Measurements from ENCODE around the gene CELA3A. TPM values are rescaled to one million over a fixed set of nuclear protein-coding genes. Genes with fewer than 3 reads are reported as not detected.

CELA3A gene
- total and polyA plus RNA-seq, 2 of the 13 experiments (the other 11 are each of a cell fraction or from before 2014, with no cell fraction given) = 0.09 TPM; not detected in 1

DNA sequence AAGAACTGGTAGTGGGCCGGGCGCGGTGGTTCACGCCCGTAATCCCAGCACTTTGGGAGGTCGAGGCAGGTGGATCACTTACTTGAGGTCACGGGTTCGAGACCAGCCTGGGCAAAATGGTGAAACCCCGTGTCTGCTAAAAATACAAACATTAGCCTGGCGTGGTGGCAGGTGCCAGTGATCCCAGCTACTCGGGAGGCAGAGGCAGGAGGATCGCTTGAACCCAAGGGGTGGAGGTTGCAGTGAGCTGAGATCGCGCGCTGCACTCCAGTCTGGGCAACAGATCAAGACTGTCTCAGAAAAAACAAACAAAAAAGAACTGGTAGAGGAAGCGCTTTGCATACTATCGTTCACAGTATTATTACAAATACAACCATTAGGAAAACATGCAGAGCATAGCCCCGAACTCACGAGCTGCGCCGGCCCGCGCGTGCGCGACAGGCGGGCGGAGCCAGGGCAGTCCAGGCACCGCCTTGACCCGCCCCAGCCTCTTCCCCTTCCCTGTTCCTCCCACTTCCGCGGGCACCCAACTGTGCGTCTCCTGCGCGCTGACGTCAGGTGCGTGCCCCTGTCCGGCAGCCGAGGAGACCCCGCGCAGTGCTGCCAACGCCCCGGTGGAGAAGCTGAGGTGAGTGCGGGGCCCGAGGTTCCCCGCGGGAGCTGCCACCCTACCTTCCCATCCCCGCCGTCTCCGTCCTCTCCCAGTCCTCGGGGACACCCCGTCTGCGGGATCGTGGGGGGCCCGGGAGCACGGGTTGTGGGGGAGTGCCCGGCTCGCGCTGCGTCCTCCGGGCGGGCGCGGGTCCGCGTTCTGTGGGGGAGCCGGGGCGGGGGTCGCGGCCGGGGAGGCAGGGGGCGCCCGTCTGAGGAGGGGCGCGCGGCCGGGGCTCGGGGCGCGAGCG, 50.9 kb downstream of the CELA3A start, which contains the start of gene CDC42 (continued):
- TF ChIP-seq, protein P1, sequence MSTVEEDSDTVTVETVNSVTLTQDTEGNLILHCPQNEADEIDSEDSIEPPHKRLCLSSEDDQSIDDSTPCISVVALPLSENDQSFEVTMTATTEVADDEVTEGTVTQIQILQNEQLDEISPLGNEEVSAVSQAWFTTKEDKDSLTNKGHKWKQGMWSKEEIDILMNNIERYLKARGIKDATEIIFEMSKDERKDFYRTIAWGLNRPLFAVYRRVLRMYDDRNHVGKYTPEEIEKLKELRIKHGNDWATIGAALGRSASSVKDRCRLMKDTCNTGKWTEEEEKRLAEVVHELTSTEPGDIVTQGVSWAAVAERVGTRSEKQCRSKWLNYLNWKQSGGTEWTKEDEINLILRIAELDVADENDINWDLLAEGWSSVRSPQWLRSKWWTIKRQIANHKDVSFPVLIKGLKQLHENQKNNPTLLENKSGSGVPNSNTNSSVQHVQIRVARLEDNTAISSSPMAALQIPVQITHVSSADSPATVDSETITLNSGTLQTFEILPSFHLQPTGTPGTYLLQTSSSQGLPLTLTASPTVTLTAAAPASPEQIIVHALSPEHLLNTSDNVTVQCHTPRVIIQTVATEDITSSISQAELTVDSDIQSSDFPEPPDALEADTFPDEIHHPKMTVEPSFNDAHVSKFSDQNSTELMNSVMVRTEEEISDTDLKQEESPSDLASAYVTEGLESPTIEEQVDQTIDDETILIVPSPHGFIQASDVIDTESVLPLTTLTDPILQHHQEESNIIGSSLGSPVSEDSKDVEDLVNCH (CRISPR knock-in tag; IDR thresholded peaks at IDR 0.05) = no peak
- no peak for TF ChIP-seq MEIS1 (CRISPR knock-in tag; IDR thresholded peaks at IDR 0.05; ENCODE audit: borderline replicate concordance)
- TF ChIP-seq MTA3 (CRISPR knock-in tag; IDR thresholded peaks at IDR 0.05) = no peak
- peak; percentile 50; the same call in 1 of the 2 replicates for TF ChIP-seq ZNF501 (CRISPR knock-in tag; IDR thresholded peaks at IDR 0.05)
- TF ChIP-seq ZNF589 (CRISPR knock-in tag; conservative IDR thresholded peaks at IDR 0.05) = peak; percentile 83
- no peak for TF ChIP-seq SATB2 (CRISPR knock-in tag; IDR thresholded peaks at IDR 0.05)
- peak; percentile 77 for TF ChIP-seq MED1 (CRISPR knock-in tag; IDR thresholded peaks at IDR 0.05)
- no peak for TF ChIP-seq U2AF1 (optimal IDR thresholded peaks at IDR 0.05; ENCODE audit: low read depth, low read length)
- TF ChIP-seq, protein P2, sequence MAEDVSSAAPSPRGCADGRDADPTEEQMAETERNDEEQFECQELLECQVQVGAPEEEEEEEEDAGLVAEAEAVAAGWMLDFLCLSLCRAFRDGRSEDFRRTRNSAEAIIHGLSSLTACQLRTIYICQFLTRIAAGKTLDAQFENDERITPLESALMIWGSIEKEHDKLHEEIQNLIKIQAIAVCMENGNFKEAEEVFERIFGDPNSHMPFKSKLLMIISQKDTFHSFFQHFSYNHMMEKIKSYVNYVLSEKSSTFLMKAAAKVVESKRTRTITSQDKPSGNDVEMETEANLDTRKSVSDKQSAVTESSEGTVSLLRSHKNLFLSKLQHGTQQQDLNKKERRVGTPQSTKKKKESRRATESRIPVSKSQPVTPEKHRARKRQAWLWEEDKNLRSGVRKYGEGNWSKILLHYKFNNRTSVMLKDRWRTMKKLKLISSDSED (CRISPR knock-in tag; IDR thresholded peaks at IDR 0.05) = no peak
- no peak for TF ChIP-seq ZNF253 (CRISPR knock-in tag; IDR thresholded peaks at IDR 0.05; ENCODE audit: borderline replicate concordance)
- 0 out of 2 replicates have a peak, but pooled peaks have one; percentile 69 for TF ChIP-seq ZNF260 (CRISPR knock-in tag; IDR thresholded peaks at IDR 0.05; ENCODE audit: borderline replicate concordance, low read depth)
- TF ChIP-seq, protein P3, sequence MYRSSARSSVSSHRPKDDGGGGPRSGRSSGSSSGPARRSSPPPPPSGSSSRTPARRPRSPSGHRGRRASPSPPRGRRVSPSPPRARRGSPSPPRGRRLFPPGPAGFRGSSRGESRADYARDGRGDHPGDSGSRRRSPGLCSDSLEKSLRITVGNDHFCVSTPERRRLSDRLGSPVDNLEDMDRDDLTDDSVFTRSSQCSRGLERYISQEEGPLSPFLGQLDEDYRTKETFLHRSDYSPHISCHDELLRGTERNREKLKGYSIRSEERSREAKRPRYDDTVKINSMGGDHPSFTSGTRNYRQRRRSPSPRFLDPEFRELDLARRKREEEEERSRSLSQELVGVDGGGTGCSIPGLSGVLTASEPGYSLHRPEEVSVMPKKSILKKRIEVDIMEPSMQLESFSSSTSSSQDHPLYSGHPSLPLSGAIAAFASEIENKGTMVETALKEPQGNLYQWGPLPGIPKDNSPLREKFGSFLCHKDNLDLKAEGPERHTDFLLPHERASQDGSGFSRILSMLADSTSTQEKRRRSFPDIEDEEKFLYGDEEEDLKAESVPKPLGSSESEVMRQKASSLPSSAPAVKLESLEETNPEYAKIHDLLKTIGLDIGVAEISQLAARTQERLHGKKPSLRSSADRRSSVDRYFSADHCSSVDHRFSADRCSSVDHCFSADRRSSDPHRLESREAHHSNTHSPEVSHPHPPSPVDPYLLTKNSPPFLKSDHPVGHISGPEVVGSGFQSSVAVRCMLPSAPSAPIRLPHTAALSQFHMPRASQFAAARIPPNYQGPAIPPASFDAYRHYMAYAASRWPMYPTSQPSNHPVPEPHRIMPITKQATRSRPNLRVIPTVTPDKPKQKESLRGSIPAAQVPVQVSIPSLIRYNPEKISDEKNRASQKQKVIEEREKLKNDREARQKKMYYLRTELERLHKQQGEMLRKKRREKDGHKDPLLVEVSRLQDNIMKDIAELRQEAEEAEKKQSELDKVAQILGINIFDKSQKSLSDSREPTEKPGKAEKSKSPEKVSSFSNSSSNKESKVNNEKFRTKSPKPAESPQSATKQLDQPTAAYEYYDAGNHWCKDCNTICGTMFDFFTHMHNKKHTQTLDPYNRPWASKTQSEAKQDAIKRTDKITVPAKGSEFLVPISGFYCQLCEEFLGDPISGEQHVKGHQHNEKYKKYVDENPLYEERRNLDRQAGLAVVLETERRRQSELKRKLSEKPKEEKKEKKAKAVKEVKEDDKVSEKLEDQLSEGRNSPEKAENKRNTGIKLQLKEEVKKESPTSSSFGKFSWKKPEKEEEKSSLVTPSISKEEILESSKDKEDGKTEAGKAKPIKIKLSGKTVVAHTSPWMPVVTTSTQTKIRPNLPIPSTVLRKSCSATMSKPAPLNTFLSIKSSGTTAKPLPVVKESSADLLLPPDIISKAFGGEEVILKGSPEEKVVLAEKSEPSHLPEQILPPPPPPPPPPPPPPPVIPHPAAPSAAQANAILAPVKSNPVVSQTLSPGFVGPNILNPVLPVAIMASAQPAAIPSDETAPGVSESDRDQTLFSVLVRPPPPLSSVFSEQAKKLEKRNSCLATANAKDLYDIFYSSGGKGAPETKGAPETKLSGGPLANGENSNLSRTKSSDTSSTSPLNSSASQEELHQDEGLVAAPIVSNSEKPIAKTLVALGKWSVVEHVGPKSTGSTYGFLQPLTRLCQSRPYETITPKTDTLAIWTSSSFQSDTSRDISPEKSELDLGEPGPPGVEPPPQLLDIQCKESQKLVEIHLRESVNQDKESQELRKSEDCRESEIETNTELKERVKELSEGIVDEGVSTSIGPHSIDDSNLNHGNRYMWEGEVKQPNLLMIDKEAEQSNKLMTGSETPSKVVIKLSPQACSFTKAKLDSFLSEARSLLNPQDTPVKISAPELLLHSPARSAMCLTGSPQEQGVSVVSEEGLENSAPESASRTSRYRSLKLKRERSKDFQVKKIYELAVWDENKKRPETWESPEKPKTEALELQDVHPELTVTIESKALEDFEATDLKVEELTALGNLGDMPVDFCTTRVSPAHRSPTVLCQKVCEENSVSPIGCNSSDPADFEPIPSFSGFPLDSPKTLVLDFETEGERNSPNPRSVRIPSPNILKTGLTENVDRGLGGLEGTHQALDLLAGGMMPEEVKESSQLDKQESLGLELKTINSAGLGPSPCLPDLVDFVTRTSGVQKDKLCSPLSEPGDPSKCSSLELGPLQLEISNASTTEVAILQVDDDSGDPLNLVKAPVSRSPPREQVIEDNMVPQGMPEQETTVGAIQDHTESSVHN (CRISPR knock-in tag; IDR thresholded peaks at IDR 0.05) = no peak
- no peak for TF ChIP-seq MED13 (CRISPR knock-in tag; IDR thresholded peaks at IDR 0.05)
- TF ChIP-seq NFYB (CRISPR knock-in tag; IDR thresholded peaks at IDR 0.05) = peak; percentile 57
- no peak for TF ChIP-seq ZNF7 (CRISPR knock-in tag; IDR thresholded peaks at IDR 0.05)
- TF ChIP-seq KDM1A (CRISPR knock-in tag; IDR thresholded peaks at IDR 0.05) = no peak
- TF ChIP-seq ZNF136 (CRISPR knock-in tag; IDR thresholded peaks at IDR 0.05; ENCODE audit: low read depth) = no peak
- TF ChIP-seq PRPF4 (IDR thresholded peaks at IDR 0.05; ENCODE audit: low read depth, low read length, poor library complexity, severe bottlenecking) = no peak
